RKO (cell line): ENCODE data around the gene UBA52.
"Not testable (repeated sequence)": the region's sequence is repeated elsewhere in the genome, so short reads cannot be mapped to it uniquely, and the experiment has no call there.

ENCODE experiments used
- DNase-seq: peaks from one replicate; pipeline ENCODE4 v3.0.0-alpha.2; 2016; ENCODE audit warnings: low spot score

Gene UBA52

GRCh38 chr19:18557411-18558201 is 14.1 kb upstream of the UBA52 start, which contains the start of gene KXD1:
TSS of gene KXD1 (plus strand) at chr19:18557870. CDS start at chr19:18562057, 4,187 bp downstream.
- peak; percentile 99 for DNase-seq

- DNase-seq, result no peak
Measured at GRCh38 chr19:18558202-18558555, 13.5 kb upstream of the UBA52 start.

GRCh38 chr19:18558604-18559003 is 13.1 kb upstream of the UBA52 start:
- DNase-seq, result no peak

- no peak for DNase-seq
Measured at GRCh38 chr19:18559685-18560084, 12.0 kb upstream of the UBA52 start.

- DNase-seq, result no peak
Measured at GRCh38 chr19:18562086-18562485, 9.6 kb upstream of the UBA52 start.

- DNase-seq, result no peak
Measured at GRCh38 chr19:18566953-18567352, 4.7 kb upstream of the UBA52 start.

GRCh38 chr19:18568367-18568766 is 3.3 kb upstream of the UBA52 start:
- DNase-seq, result no peak

- DNase-seq, result no peak
Measured at GRCh38 chr19:18574691-18575291, 3.1 kb downstream of the UBA52 start.

- no peak for DNase-seq
Measured at GRCh38 chr19:18576383-18576782, 4.7 kb downstream of the UBA52 start.

- no peak for DNase-seq
Measured at GRCh38 chr19:18577365-18577914, 5.8 kb downstream of the UBA52 start.

GRCh38 chr19:18580311-18580710 is 8.7 kb downstream of the UBA52 start:
- DNase-seq, result no peak

GRCh38 chr19:18586306-18586705 is 14.6 kb downstream of the UBA52 start:
- peak; percentile 44 for DNase-seq

- DNase-seq, result no peak
Measured at GRCh38 chr19:18587561-18587960, 15.9 kb downstream of the UBA52 start.

- DNase-seq, result no peak
Measured at GRCh38 chr19:18587962-18588610, 16.4 kb downstream of the UBA52 start.

- DNase-seq, result peak; percentile 87
Measured at GRCh38 chr19:18588611-18589379, 17.1 kb downstream of the UBA52 start, which contains the start of gene REX1BD. TSS of gene REX1BD (plus strand) at chr19:18588798. CDS start at chr19:18588802, 4 bp downstream.

- DNase-seq, result peak; percentile 81
Measured at GRCh38 chr19:18589380-18590272, 18.0 kb downstream of the UBA52 start.

- DNase-seq, result peak; percentile 94
Measured at GRCh38 chr19:18590273-18591272, 18.9 kb downstream of the UBA52 start.

GRCh38 chr19:18591735-18592385 is 20.2 kb downstream of the UBA52 start:
- no peak for DNase-seq

GRCh38 chr19:18592732-18593131 is 21.1 kb downstream of the UBA52 start:
- not testable (repeated sequence) for DNase-seq
